ENCODE measurements around the gene RIT2. TPM values are rescaled to one million over a fixed set of nuclear protein-coding genes. Genes with fewer than 3 reads are reported as not detected.

The RIT2 gene
- total and polyA plus RNA-seq, 2 of the 4 experiments (the other 2 are of a cell fraction) = not detected

DNA sequence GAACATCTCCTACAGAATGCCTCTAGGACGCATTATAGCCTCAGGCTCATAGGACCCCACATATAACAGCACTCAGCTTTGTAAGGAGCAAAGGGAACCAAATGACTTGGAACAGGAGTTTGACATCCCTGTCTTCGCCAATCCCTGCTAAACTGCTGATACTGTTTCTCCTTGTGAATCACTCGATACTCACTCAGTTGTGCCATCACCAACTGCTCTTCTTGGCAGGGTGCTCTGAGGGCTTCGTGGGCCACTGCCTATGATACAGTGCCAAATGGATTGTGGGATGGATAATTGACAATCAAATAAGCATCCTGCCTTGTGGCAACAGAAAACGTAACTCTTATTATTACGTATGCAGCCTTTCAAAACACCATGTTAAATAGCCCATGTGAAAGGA is 396.3 kb downstream of the RIT2 start:
- intact Hi-C loops (cut with micrococcal nuclease) (no loop called here), dilution Hi-C loops (cut with HindIII; ENCODE audit: low sequenced_read_pairs, unreplicated experiment) (no loop called here), in situ Hi-C loops (cut with MboI; ENCODE audit: low sequenced_read_pairs) (no loop called here)
- Histone ChIP-seq H3K18ac (ENCODE audit: low read depth, low read length) (no peak overlapping the region), H3K27me3 (ENCODE audit: control insufficient read depth, insufficient read depth, low read length) (no peaks in the 10 kb centered on the region), H3K4me2 (ENCODE audit: low read depth, low read length) (no peak overlapping the region), H2BK20ac (ENCODE audit: low read depth, low read length) (no peak overlapping the region), H3K56ac (ENCODE audit: extremely low read depth, insufficient read depth, low read length) (no peak overlapping the region), H3K4ac (ENCODE audit: low read depth, low read length) (no peak overlapping the region), H3K23ac (ENCODE audit: low read depth, low read length) (no peak overlapping the region), H4K20me1 (ENCODE audit: insufficient read depth, low read length) (no peaks in the 10 kb centered on the region), H3K36me3 (ENCODE audit: control insufficient read depth, insufficient read depth, low read length) (no peaks in the 10 kb centered on the region), H2AFZ (replicated peaks; ENCODE audit: low read length, poor library complexity) (no peak overlapping the region), H4K5ac (ENCODE audit: low read depth, low read length) (no peak overlapping the region), H3K9ac (ENCODE audit: low read depth, low read length) (no peak overlapping the region), H2BK120ac (ENCODE audit: low read depth, low read length) (no peak overlapping the region), H2AK9ac (replicated peaks; ENCODE audit: low read depth, low read length, poor library complexity) (no peak overlapping the region), H2BK15ac (ENCODE audit: low read depth, low read length) (no peak overlapping the region), H3K14ac (replicated peaks; ENCODE audit: low read depth, low read length) (no peak overlapping the region), H3K9me1 (ENCODE audit: insufficient read depth, low read length) (no peaks in the 10 kb centered on the region), H3K4me3 (ENCODE audit: insufficient read depth, low read depth, low read length) (no peak overlapping the region), H2BK5ac (ENCODE audit: low read depth, low read length, poor library complexity, severe bottlenecking) (no peak overlapping the region), H2AK5ac (ENCODE audit: low read depth, low read length) (no peak overlapping the region), H4K8ac (ENCODE audit: low read depth in 2 of 2, low read length in 2 of 2) (no peak overlapping the region), H3K9me3 (ENCODE audit: control insufficient read depth, insufficient read depth, low read length) (0 out of 2 replicates have a peak, but pooled peaks cover 3% of the 10 kb centered on the region), H3K4me1 (ENCODE audit: control insufficient read depth, insufficient read depth, low read length) (no peaks in the 10 kb centered on the region), H3K79me1 (ENCODE audit: low read depth in 1 of 2, low read length in 2 of 2) (no peaks in the 10 kb centered on the region), H3K27ac (ENCODE audit: insufficient read depth, low read length) (no peak overlapping the region), H4K91ac (ENCODE audit: insufficient read depth, low read depth, low read length) (no peak overlapping the region)
- no TSS peak for BruUV-seq (replicated peaks)
- no CpG with 5 or more reads among the region's 6 CpGs for WGBS, 2 experiments (ENCODE audit: extremely low coverage in 2 of 2, insufficient read length in 1 of 2)
- ChIA-PET CTCF (no interaction called here), POLR2A (ENCODE audit: unreplicated experiment) (no interaction called here)
- no peak for DNase-seq
- no peak for ATAC-seq (ENCODE audit: low read depth)
- no peak for TF ChIP-seq NFE2L2 (IDR thresholded peaks at IDR 0.05; ENCODE audit: low read depth, low read length)
- no peak for TF ChIP-seq BHLHE40 (IDR thresholded peaks at IDR 0.05; ENCODE audit: low read depth, low read length)
- TF ChIP-seq, protein P1, sequence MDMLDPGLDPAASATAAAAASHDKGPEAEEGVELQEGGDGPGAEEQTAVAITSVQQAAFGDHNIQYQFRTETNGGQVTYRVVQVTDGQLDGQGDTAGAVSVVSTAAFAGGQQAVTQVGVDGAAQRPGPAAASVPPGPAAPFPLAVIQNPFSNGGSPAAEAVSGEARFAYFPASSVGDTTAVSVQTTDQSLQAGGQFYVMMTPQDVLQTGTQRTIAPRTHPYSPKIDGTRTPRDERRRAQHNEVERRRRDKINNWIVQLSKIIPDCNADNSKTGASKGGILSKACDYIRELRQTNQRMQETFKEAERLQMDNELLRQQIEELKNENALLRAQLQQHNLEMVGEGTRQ (IDR thresholded peaks at IDR 0.05; ENCODE audit: low read depth, low read length) = no peak
- TF ChIP-seq RCOR1 (IDR thresholded peaks at IDR 0.05; ENCODE audit: insufficient replicate concordance, low read length) = no peak
- TF ChIP-seq MAZ (IDR thresholded peaks at IDR 0.05; ENCODE audit: borderline replicate concordance, low read depth, low read length) = no peak
- TF ChIP-seq MXI1 (IDR thresholded peaks at IDR 0.05; ENCODE audit: borderline replicate concordance, low read depth, low read length) = no peak
- no peak for TF ChIP-seq POLR2A (IDR thresholded peaks at IDR 0.05; ENCODE audit: low read depth, low read length)
